ENCODE data around the gene FPGS.

DNA sequence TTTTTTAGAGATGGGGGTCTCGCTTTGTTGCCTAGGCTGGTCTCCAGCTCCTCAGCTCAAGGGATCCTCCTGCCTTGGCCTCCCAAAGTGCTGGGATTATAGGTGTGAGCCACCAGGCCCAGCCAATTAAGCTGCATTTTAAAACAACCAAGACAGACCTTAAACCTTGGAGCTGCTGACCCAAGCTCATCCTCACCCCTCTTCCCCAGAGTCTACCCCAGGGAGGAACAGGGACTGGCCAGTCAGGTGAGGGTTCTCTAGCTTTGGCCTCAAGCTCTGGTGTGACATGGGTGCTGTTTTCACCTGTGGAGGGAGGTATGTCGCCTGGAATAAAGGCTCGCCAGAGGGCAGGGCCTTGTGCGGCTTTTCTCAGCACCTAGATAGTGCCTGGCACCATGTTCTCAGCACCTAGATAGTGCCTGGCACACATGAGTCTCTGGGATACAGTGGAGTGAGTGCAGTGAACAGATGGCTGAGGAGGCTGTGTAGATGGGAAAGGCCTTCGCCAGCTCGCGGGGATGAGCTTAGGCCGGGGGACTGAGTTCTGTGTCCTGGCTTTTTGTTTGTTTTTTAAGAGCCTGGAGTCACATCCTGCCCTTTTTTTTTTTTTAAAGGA, 9.5 kb upstream of the FPGS start:
- TF ChIP-seq, protein P1, sequence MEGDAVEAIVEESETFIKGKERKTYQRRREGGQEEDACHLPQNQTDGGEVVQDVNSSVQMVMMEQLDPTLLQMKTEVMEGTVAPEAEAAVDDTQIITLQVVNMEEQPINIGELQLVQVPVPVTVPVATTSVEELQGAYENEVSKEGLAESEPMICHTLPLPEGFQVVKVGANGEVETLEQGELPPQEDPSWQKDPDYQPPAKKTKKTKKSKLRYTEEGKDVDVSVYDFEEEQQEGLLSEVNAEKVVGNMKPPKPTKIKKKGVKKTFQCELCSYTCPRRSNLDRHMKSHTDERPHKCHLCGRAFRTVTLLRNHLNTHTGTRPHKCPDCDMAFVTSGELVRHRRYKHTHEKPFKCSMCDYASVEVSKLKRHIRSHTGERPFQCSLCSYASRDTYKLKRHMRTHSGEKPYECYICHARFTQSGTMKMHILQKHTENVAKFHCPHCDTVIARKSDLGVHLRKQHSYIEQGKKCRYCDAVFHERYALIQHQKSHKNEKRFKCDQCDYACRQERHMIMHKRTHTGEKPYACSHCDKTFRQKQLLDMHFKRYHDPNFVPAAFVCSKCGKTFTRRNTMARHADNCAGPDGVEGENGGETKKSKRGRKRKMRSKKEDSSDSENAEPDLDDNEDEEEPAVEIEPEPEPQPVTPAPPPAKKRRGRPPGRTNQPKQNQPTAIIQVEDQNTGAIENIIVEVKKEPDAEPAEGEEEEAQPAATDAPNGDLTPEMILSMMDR (IDR thresholded peaks at IDR 0.05): no peak
- TF ChIP-seq POLR2A (IDR thresholded peaks at IDR 0.05): no peak
